ENCODE results near the gene PTPA. TPM values are rescaled to one million over a fixed set of nuclear protein-coding genes. Genes with fewer than 3 reads are reported as not detected.
A peak's percentile ranks its signal among the peaks of the same experiment; 100 is the strongest.

Gene PTPA
- total and polyA plus RNA-seq, 2 donors (not counting 1 experiment from before 2014, with no cell fraction given): 190 to 203 TPM

DNA sequence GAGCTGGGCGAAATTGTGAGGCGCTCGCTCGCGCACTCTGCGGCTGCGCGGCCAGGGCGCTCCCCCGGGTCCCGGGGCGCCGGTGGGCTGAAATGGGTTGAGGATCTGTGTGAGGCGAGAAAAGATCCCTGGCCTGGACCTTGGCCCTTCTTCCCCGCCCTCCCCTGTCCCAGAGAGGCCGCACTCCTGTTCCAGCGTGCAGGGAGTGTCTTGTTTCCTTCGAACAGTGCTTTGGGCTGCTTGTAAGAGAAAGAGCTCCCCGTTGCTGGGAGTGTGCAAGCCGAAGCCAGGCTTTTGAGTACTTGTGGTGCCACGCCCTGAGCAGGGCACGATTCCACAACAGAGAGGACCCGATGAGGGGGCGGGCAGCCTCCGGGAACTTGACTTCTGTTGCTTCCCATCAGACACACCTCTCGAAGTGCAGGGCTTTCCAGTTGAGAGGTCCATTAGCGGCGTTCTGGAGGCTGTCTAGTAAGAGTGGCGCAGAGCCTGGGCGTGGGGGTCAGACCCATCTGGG lies 29.8 kb upstream of the PTPA start:
- Histone ChIP-seq H3K27ac (ENCODE audit: insufficient read depth, low read length) (peak overlapping the region; percentile 65), H3K36me3 (ENCODE audit: control insufficient read depth, insufficient read depth, low read length) (no peaks in the 10 kb centered on the region), H3K9ac (ENCODE audit: insufficient read depth, low read length) (peak overlapping the region; percentile 64), H3K4me2 (ENCODE audit: extremely low read depth, insufficient read depth, low read length) (peak overlapping the region; percentile 97), H3K79me2 (ENCODE audit: control insufficient read depth, insufficient read depth, low read length) (peaks cover 18% of the 10 kb centered on the region), H3K4me3 (replicated peaks in 1 of 4; ENCODE audit: control extremely low read depth in 1 of 4, insufficient read depth in 1 of 4, low read depth in 3 of 4, low read length in 4 of 4) (peak overlapping the region; percentile 84 to 92 (median 84)), H2AFZ (ENCODE audit: low read length) (peak overlapping the region; percentile 81), H3K9me3 (ENCODE audit: control insufficient read depth, insufficient read depth, low read depth, low read length) (no peaks in the 10 kb centered on the region), H4K20me1 (ENCODE audit: control insufficient read depth, extremely low read depth, insufficient read depth, low read length) (no peaks in the 10 kb centered on the region), H3K4me1 (ENCODE audit: control insufficient read depth, extremely low read depth, insufficient read depth, low read length) (peaks cover 6% of the 10 kb centered on the region), H3K27me3 (ENCODE audit: control insufficient read depth, insufficient read depth, low read length) (no peaks in the 10 kb centered on the region)
- peak in 1 of 2 donors; percentile 21 for DNase-seq (ENCODE audit: low read depth in 2 of 2)
- TF ChIP-seq, protein P1, sequence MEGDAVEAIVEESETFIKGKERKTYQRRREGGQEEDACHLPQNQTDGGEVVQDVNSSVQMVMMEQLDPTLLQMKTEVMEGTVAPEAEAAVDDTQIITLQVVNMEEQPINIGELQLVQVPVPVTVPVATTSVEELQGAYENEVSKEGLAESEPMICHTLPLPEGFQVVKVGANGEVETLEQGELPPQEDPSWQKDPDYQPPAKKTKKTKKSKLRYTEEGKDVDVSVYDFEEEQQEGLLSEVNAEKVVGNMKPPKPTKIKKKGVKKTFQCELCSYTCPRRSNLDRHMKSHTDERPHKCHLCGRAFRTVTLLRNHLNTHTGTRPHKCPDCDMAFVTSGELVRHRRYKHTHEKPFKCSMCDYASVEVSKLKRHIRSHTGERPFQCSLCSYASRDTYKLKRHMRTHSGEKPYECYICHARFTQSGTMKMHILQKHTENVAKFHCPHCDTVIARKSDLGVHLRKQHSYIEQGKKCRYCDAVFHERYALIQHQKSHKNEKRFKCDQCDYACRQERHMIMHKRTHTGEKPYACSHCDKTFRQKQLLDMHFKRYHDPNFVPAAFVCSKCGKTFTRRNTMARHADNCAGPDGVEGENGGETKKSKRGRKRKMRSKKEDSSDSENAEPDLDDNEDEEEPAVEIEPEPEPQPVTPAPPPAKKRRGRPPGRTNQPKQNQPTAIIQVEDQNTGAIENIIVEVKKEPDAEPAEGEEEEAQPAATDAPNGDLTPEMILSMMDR (conservative IDR thresholded peaks at IDR 0.05 in 1 of 2, IDR thresholded peaks at IDR 0.05 in 1 of 2; ENCODE audit: low read depth in 1 of 2, low read length in 2 of 2): no peak
- TF ChIP-seq EZH2 (IDR thresholded peaks at IDR 0.05; ENCODE audit: low read length, missing control alignments): no peak

DNA sequence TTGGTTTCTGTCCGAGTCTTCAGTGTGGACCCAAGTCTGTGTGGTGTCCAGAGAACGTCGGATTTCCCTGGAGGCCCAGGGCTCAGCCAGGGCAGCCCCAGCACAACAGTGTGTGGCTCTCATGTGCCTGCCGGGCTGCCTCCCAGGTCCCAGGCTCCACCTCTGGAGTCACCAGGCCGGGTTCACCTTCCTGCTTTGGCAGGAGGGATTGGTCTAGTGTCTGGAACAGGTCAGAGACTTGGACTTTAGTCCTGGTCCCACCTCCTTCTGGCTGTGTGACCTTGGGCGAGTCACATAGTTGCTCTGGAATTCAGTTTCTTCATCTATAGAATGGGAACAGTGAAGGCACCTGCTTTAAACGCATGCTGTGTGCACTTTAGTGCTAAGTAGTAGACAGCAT lies 27.1 kb upstream of the PTPA start:
- no peak for DNase-seq (ENCODE audit: low read depth in 2 of 2)
- TF ChIP-seq EZH2 (IDR thresholded peaks at IDR 0.05; ENCODE audit: low read length, missing control alignments): no peak
- TF ChIP-seq, protein P1 (conservative IDR thresholded peaks at IDR 0.05 in 1 of 2, IDR thresholded peaks at IDR 0.05 in 1 of 2; ENCODE audit: low read depth in 1 of 2, low read length in 2 of 2): no peak
- H3K27me3 ChIP-seq (ENCODE audit: control insufficient read depth, insufficient read depth, low read length): no peaks in the 10 kb centered on the region
- H3K4me1 ChIP-seq (ENCODE audit: control insufficient read depth, extremely low read depth, insufficient read depth, low read length): peaks cover 6% of the 10 kb centered on the region
- peaks cover 18% of the 10 kb centered on the region for H3K79me2 ChIP-seq (ENCODE audit: control insufficient read depth, insufficient read depth, low read length)
- H2AFZ ChIP-seq (ENCODE audit: low read length): no peak overlapping the region
- H3K4me3 ChIP-seq (replicated peaks in 1 of 4; ENCODE audit: control extremely low read depth in 1 of 4, insufficient read depth in 1 of 4, low read depth in 3 of 4, low read length in 4 of 4): no peak overlapping the region
- no peaks in the 10 kb centered on the region for H4K20me1 ChIP-seq (ENCODE audit: control insufficient read depth, extremely low read depth, insufficient read depth, low read length)
- no peak overlapping the region for H3K9ac ChIP-seq (ENCODE audit: insufficient read depth, low read length)
- H3K4me2 ChIP-seq (ENCODE audit: extremely low read depth, insufficient read depth, low read length): no peak overlapping the region
- no peaks in the 10 kb centered on the region for H3K9me3 ChIP-seq (ENCODE audit: control insufficient read depth, insufficient read depth, low read depth, low read length)
- H3K36me3 ChIP-seq (ENCODE audit: control insufficient read depth, insufficient read depth, low read length): peaks cover 2% of the 10 kb centered on the region
- no peak overlapping the region for H3K27ac ChIP-seq (ENCODE audit: insufficient read depth, low read length)

DNA sequence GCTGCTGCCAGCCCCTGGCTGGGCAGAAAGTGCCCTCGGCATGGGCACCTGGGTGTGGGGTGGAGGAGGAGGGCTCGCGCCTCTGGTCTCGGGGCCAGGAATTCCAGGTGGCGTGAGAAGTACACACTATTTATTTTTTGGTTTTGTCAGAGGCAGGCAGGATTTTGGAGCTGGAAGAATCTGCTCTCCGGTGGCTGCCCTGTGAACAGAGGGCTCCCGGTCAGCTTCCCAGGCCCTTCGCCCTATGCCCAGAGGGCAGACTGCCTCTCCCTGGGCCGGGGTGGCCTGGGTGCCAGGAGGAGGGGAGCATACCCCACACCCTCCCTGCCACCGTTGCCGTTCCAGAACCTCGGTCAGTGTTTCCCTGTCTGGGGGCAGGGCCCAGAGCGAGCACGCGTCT lies 22.0 kb upstream of the PTPA start:
- H2AFZ ChIP-seq (ENCODE audit: low read length): no peak overlapping the region
- H3K4me2 ChIP-seq (ENCODE audit: extremely low read depth, insufficient read depth, low read length): no peak overlapping the region
- peaks cover 2% of the 10 kb centered on the region for H3K36me3 ChIP-seq (ENCODE audit: control insufficient read depth, insufficient read depth, low read length)
- H3K9me3 ChIP-seq (ENCODE audit: control insufficient read depth, insufficient read depth, low read depth, low read length): no peaks in the 10 kb centered on the region
- H3K4me1 ChIP-seq (ENCODE audit: control insufficient read depth, extremely low read depth, insufficient read depth, low read length): no peaks in the 10 kb centered on the region
- no peak for DNase-seq (ENCODE audit: low read depth in 2 of 2)
- no peak overlapping the region for H3K27ac ChIP-seq (ENCODE audit: insufficient read depth, low read length)
- H4K20me1 ChIP-seq (ENCODE audit: control insufficient read depth, extremely low read depth, insufficient read depth, low read length): no peaks in the 10 kb centered on the region
- no peak overlapping the region for H3K4me3 ChIP-seq (replicated peaks in 1 of 4; ENCODE audit: control extremely low read depth in 1 of 4, insufficient read depth in 1 of 4, low read depth in 3 of 4, low read length in 4 of 4)
- H3K79me2 ChIP-seq (ENCODE audit: control insufficient read depth, insufficient read depth, low read length): no peaks in the 10 kb centered on the region
- no peaks in the 10 kb centered on the region for H3K27me3 ChIP-seq (ENCODE audit: control insufficient read depth, insufficient read depth, low read length)
- no peak overlapping the region for H3K9ac ChIP-seq (ENCODE audit: insufficient read depth, low read length)
- TF ChIP-seq, protein P1 (conservative IDR thresholded peaks at IDR 0.05 in 1 of 2, IDR thresholded peaks at IDR 0.05 in 1 of 2; ENCODE audit: low read depth in 1 of 2, low read length in 2 of 2): no peak
- no peak for TF ChIP-seq EZH2 (IDR thresholded peaks at IDR 0.05; ENCODE audit: low read length, missing control alignments)
